ENCODE measurements around the gene TBC1D2. TPM values are rescaled to one million over a fixed set of nuclear protein-coding genes. Genes with fewer than 3 reads are reported as not detected.

TBC1D2 gene
- total and polyA plus RNA-seq, 2 of the 13 experiments (the other 11 are each of a cell fraction or from before 2014, with no cell fraction given): 2.0 to 2.8 TPM

GRCh38 chr9:98175028-98175569, 80.3 kb downstream of the TBC1D2 start (continued):
- TF ChIP-seq SP5 (CRISPR knock-in tag; IDR thresholded peaks at IDR 0.05; ENCODE audit: borderline replicate concordance, low read depth) (peak; percentile 97), FOXJ3 (CRISPR knock-in tag; IDR thresholded peaks at IDR 0.05; ENCODE audit: borderline replicate concordance) (0 out of 2 replicates have a peak, but pooled peaks have one; percentile 39), ARID2 (CRISPR knock-in tag; IDR thresholded peaks at IDR 0.05; ENCODE audit: borderline replicate concordance) (no peak), TEAD2 (CRISPR knock-in tag; IDR thresholded peaks at IDR 0.05) (no peak), SMC3 (IDR thresholded peaks at IDR 0.05; ENCODE audit: low read length) (no peak), ZNF383 (CRISPR knock-in tag; IDR thresholded peaks at IDR 0.05; ENCODE audit: borderline replicate concordance) (no peak), ZBTB46 (CRISPR knock-in tag; IDR thresholded peaks at IDR 0.05; ENCODE audit: borderline replicate concordance) (no peak), NFYC (CRISPR knock-in tag; IDR thresholded peaks at IDR 0.05) (no peak), SMAD9 (CRISPR knock-in tag; IDR thresholded peaks at IDR 0.05) (no peak), ZSCAN21 (CRISPR knock-in tag; IDR thresholded peaks at IDR 0.05; ENCODE audit: borderline replicate concordance) (no peak), ZNF124 (CRISPR knock-in tag; IDR thresholded peaks at IDR 0.05) (no peak), HBP1 (CRISPR knock-in tag; IDR thresholded peaks at IDR 0.05; ENCODE audit: low read depth) (no peak), ZNF143 (CRISPR knock-in tag; IDR thresholded peaks at IDR 0.05) (peak; percentile 20; the same call in 1 of the 2 replicates), SIN3B (IDR thresholded peaks at IDR 0.05; ENCODE audit: low read length) (no peak), ZNF317 (CRISPR knock-in tag; IDR thresholded peaks at IDR 0.05) (no peak), KDM1A (CRISPR knock-in tag; IDR thresholded peaks at IDR 0.05) (no peak), ZFP37 (CRISPR knock-in tag; IDR thresholded peaks at IDR 0.05; ENCODE audit: borderline replicate concordance) (no peak), U2AF1 (optimal IDR thresholded peaks at IDR 0.05; ENCODE audit: low read depth, low read length) (no peak), ZNF235 (CRISPR knock-in tag; IDR thresholded peaks at IDR 0.05; ENCODE audit: borderline replicate concordance) (no peak), REXO4 (CRISPR knock-in tag; IDR thresholded peaks at IDR 0.05; ENCODE audit: borderline replicate concordance) (no peak), SIX1 (CRISPR knock-in tag; IDR thresholded peaks at IDR 0.05; ENCODE audit: borderline replicate concordance) (no peak), SRSF9 (IDR thresholded peaks at IDR 0.05; ENCODE audit: borderline replicate concordance, insufficient read depth, low read depth, low read length, poor library complexity, severe bottlenecking) (no peak), GABPA (IDR thresholded peaks at IDR 0.05; ENCODE audit: low read depth, low read length) (no peak), GABPA (CRISPR knock-in tag; IDR thresholded peaks at IDR 0.05; ENCODE audit: low read depth) (no peak), KLF15 (CRISPR knock-in tag; IDR thresholded peaks at IDR 0.05; ENCODE audit: borderline replicate concordance) (no peak), RAD51 (IDR thresholded peaks at IDR 0.05; ENCODE audit: borderline replicate concordance) (no peak), KDM3A (CRISPR knock-in tag; IDR thresholded peaks at IDR 0.05; ENCODE audit: low read depth) (no peak), ZNF234 (CRISPR knock-in tag; conservative IDR thresholded peaks at IDR 0.05) (no peak), ZNF276 (CRISPR knock-in tag; IDR thresholded peaks at IDR 0.05; ENCODE audit: low read depth) (no peak)

Measured in HepG2 (cell line).